HEK293T (cell line): ENCODE measurements around the gene SCO1.

Experiments used
- BHLHE40 ChIP-seq: fragments of 450-650 bp; IDR thresholded peaks from 2 replicates; pipeline ENCODE4 v1.6.1; 2016; ENCODE audit warnings: mild to moderate bottlenecking, moderate library complexity, borderline replicate concordance
- PKNOX1 ChIP-seq: fragments of 450-650 bp; IDR thresholded peaks from 2 replicates; pipeline ENCODE4 v1.6.1; 2016
- SP1 ChIP-seq: fragments of 450-650 bp; IDR thresholded peaks from 2 replicates; pipeline ENCODE4 v1.6.1; 2017
- TARDBP ChIP-seq: fragments of 450-650 bp; IDR thresholded peaks from 2 replicates; pipeline ENCODE4 v1.6.1; 2016
- ZNF384 ChIP-seq: fragments of 450-650 bp; IDR thresholded peaks from 2 replicates; pipeline ENCODE4 v1.6.1; 2016

GRCh38 chr17:10697092-10698081, at the start of gene SCO1, which contains the start of gene ADPRM:
- no peak for TF ChIP-seq BHLHE40
- no peak for TF ChIP-seq SP1
- TF ChIP-seq PKNOX1, result no peak
- TF ChIP-seq TARDBP, result no peak
- TF ChIP-seq ZNF384, result no peak
